IMR-90 (cell line): ENCODE results near the gene BDNF. TPM values are rescaled to one million over a fixed set of nuclear protein-coding genes. Genes with fewer than 3 reads are reported as not detected.
A peak's percentile ranks its signal among the peaks of the same experiment; 100 is the strongest.

Experiments used
- ATAC-seq: fragments of 200-7000 bp; cut with Tn5 transposase; 2 replicates; pipeline ENCODE4 v1.9.1; 2020; ENCODE audit warnings: low read depth, mild to moderate bottlenecking, moderate library complexity
- BruUV-seq: library from RNA; stranded (reverse); fragments of 400-500 nt; replicated peaks from 2 replicates; lab custom pipeline; 2021; lab: Mats Ljungman, UMichigan
- CTCF ChIA-PET: fragments of 300-600 bp; formaldehyde crosslinking; extraction: SDS; loops from one replicate; lab custom pipeline; 2021; ENCODE audit warnings: antibody characterized with exemption; lab: Yijun Ruan, JAX
- POLR2A ChIA-PET: fragments of 300-600 bp; sonication (Branson Sonifier 250); formaldehyde crosslinking; loops from one replicate; lab custom pipeline; 2022; ENCODE audit warnings: antibody characterized with exemption; ENCODE audit not compliant: unreplicated experiment; lab: Charles Lee
- DNase-seq: peaks from one replicate; pipeline ENCODE4 v3.0.0; 2013
- H2AFZ ChIP-seq: replicated peaks from 2 replicates; pipeline ENCODE3; 2013; ENCODE audit warnings: low read length, mild to moderate bottlenecking; ENCODE audit not compliant: poor library complexity
- H2AK5ac ChIP-seq: 2 replicates; pipeline ENCODE4 v1.6.1; 2013; ENCODE audit warnings: low read depth, low read length, inconsistent platforms
- H2AK9ac ChIP-seq: replicated peaks from 2 replicates; pipeline ENCODE3; 2013; ENCODE audit warnings: mild to moderate bottlenecking, low read depth, low read length, moderate library complexity; ENCODE audit not compliant: poor library complexity
- H2BK120ac ChIP-seq: 2 replicates; pipeline ENCODE4 v1.6.1; 2013; ENCODE audit warnings: low read depth, low read length, inconsistent platforms
- H2BK15ac ChIP-seq: 3 replicates; pipeline ENCODE4 v1.6.1; 2013; ENCODE audit warnings: low read depth, low read length, inconsistent platforms
- H2BK20ac ChIP-seq: 2 replicates; pipeline ENCODE4 v1.6.1; 2013; ENCODE audit warnings: low read depth, mild to moderate bottlenecking, inconsistent platforms, low read length, moderate library complexity
- H2BK5ac ChIP-seq: 2 replicates; pipeline ENCODE4 v1.6.1; 2013; ENCODE audit warnings: mild to moderate bottlenecking, low read depth, low read length, inconsistent platforms; ENCODE audit not compliant: poor library complexity, severe bottlenecking
- H3K14ac ChIP-seq: replicated peaks from 2 replicates; pipeline ENCODE4 v1.6.1; 2013; ENCODE audit warnings: low read depth, low read length, inconsistent platforms
- H3K18ac ChIP-seq: 2 replicates; pipeline ENCODE4 v1.6.1; 2013; ENCODE audit warnings: low read depth, low read length, control low read depth
- H3K23ac ChIP-seq: 2 replicates; pipeline ENCODE4 v1.6.1; 2013; ENCODE audit warnings: low read depth, low read length, inconsistent platforms
- H3K27ac ChIP-seq: 2 replicates; pipeline ENCODE4 v1.5.1; 2013; ENCODE audit warnings: mild to moderate bottlenecking, control low read depth, low read length; ENCODE audit not compliant: insufficient read depth
- H3K27me3 ChIP-seq: 2 replicates; pipeline ENCODE4 v1.6.1; 2013; ENCODE audit warnings: low read length; ENCODE audit not compliant: control insufficient read depth, insufficient read depth
- H3K36me3 ChIP-seq: 2 replicates; pipeline ENCODE4 v1.6.1; 2013; ENCODE audit warnings: low read length, mixed read lengths; ENCODE audit not compliant: control insufficient read depth, insufficient read depth
- H3K4ac ChIP-seq: 2 replicates; pipeline ENCODE4 v1.6.1; 2013; ENCODE audit warnings: low read depth, low read length, inconsistent platforms
- H3K4me1 ChIP-seq: 2 replicates; pipeline ENCODE4 v1.6.1; 2013; ENCODE audit warnings: low read length, mixed read lengths; ENCODE audit not compliant: control insufficient read depth, insufficient read depth
- H3K4me2 ChIP-seq: 2 replicates; pipeline ENCODE4 v1.6.1; 2013; ENCODE audit warnings: low read depth, mild to moderate bottlenecking, control low read depth, low read length, moderate library complexity
- H3K4me3 ChIP-seq: 2 replicates; pipeline ENCODE4 v1.5.1; 2013; ENCODE audit warnings: low read depth, mild to moderate bottlenecking, control low read depth, low read length, moderate library complexity; ENCODE audit not compliant: insufficient read depth
- H3K56ac ChIP-seq: 2 replicates; pipeline ENCODE4 v1.6.1; 2013; ENCODE audit warnings: low read length, inconsistent platforms; ENCODE audit not compliant: insufficient read depth; ENCODE audit errors: extremely low read depth
- H3K79me1 ChIP-seq, 2 experiments: 2 replicates each; pipeline ENCODE4 v1.6.1; 2013; ENCODE audit warnings: low read length in 2 of 2, inconsistent platforms in 1 of 2, low read depth in 1 of 2
- H3K9ac ChIP-seq: 2 replicates; pipeline ENCODE4 v1.6.1; 2013; ENCODE audit warnings: low read depth, low read length, control low read depth
- H3K9me1 ChIP-seq: 2 replicates; pipeline ENCODE4 v1.6.1; 2013; ENCODE audit warnings: low read length, inconsistent platforms; ENCODE audit not compliant: insufficient read depth
- H3K9me3 ChIP-seq: 2 replicates; pipeline ENCODE4 v1.6.1; 2013; ENCODE audit warnings: low read length; ENCODE audit not compliant: control insufficient read depth, insufficient read depth
- H4K20me1 ChIP-seq: 2 replicates; pipeline ENCODE4 v1.6.1; 2013; ENCODE audit warnings: low read length, inconsistent platforms; ENCODE audit not compliant: insufficient read depth
- H4K5ac ChIP-seq: 2 replicates; pipeline ENCODE4 v1.6.1; 2013; ENCODE audit warnings: mild to moderate bottlenecking, low read depth, low read length, control low read depth
- H4K8ac ChIP-seq, 2 experiments: 2 replicates each; pipeline ENCODE4 v1.6.1; 2013; ENCODE audit warnings: low read depth in 2 of 2, low read length in 2 of 2, control low read depth in 1 of 2, inconsistent platforms in 1 of 2
- H4K91ac ChIP-seq: 2 replicates; pipeline ENCODE4 v1.6.1; 2013; ENCODE audit warnings: low read depth, low read length, inconsistent platforms; ENCODE audit not compliant: insufficient read depth
- MAFK ChIP-seq: IDR thresholded peaks from 2 replicates; pipeline ENCODE4 v1.6.1; 2012; ENCODE audit warnings: low read depth, low read length, improper control_type of control experiment
- POLR2A ChIP-seq: IDR thresholded peaks from 2 replicates; pipeline ENCODE4 v1.6.1; 2012; ENCODE audit warnings: mild to moderate bottlenecking, low read depth, low read length
- WGBS, 2 experiments: methylation state at CpG; one replicate each; pipeline versions ENCODE4 v1.1.5 to v1.1.7; 2013; ENCODE audit warnings: missing lambda C conversion rate in 2 of 2; ENCODE audit not compliant: insufficient read length in 1 of 2; ENCODE audit errors: extremely low coverage in 2 of 2; 5-methylcytosine and 5-hydroxymethylcytosine counted together
- dilution Hi-C: fragments of 300-500 bp; cut with HindIII; formaldehyde crosslinking; loops from one replicate; pipeline ENCODE4 v1.14.3; 2018; ENCODE audit warnings: low sequenced_read_pairs; ENCODE audit not compliant: unreplicated experiment
- in situ Hi-C: fragments of 300-500 bp; cut with MboI; formaldehyde crosslinking; loops from 3 replicates; pipeline ENCODE4 v1.14.3; 2019; ENCODE audit warnings: low sequenced_read_pairs, inconsistent platforms, mixed read lengths
- intact Hi-C: fragments of 100-400 bp; cut with micrococcal nuclease; formaldehyde crosslinking; loops from 2 replicates; pipeline ENCODE4 v1.10.0; 2022
- polyA plus RNA-seq, 3 experiments: library from polyadenylated mRNA; depleted of rRNA; stranded (reverse); fragments of >200 nt; gene quantifications; 2 replicates each; pipeline ENCODE4 v1.2.3, GENCODE V29; 2012; ENCODE audit warnings: low replicate concordance in 1 of 3
- total RNA-seq: library from RNA; depleted of rRNA; stranded (reverse); fragments of >200 nt; gene quantifications from 2 replicates; pipeline ENCODE4 v1.2.3, GENCODE V29; 2012

BDNF gene
- total and polyA plus RNA-seq, 2 of the 4 experiments (the other 2 are of a cell fraction) = 94.8 to 152 TPM

DNA sequence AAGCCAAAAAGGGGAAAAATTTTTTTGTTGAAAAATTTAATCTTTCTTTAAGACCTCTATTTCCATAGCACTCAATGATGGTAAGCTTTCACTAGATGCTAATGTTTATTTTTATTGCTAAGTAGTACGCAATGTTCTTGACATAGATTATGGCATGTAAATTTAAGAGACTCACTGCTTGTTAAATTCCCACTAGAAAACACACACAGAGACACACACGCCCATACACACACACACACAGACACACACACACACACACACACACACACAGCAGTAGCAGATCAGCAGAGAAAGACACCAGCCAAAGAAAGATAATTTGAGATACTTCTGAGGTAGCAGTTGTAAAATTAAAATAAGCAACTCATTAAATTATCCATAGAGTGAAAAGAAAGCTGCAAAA lies 16.0 kb upstream of the BDNF start:
- Histone ChIP-seq H3K14ac (no peak overlapping the region), H3K9me1 (peaks cover 2% of the 10 kb centered on the region), H3K56ac (no peak overlapping the region), H3K23ac (no peak overlapping the region), H3K27me3 (no peaks in the 10 kb centered on the region), H2AK5ac (peak overlapping the region; percentile 45; the same call in 1 of the 2 replicates), H3K9me3 (no peaks in the 10 kb centered on the region), H2BK120ac (peak overlapping the region; percentile 52; the same call in 1 of the 2 replicates), H4K20me1 (no peaks in the 10 kb centered on the region), H3K4me3 (no peak overlapping the region), H4K8ac (no peak overlapping the region), H2BK20ac (no peak overlapping the region; the same call in 1 of the 2 replicates), H3K27ac (peak overlapping the region; percentile 38; the same call in 1 of the 2 replicates), H2AK9ac (no peak overlapping the region), H3K4me1 (peaks cover 3% of the 10 kb centered on the region), H3K9ac (peak overlapping the region; percentile 31; the same call in 1 of the 2 replicates), H3K36me3 (no peaks in the 10 kb centered on the region), H3K4me2 (no peak overlapping the region), H2AFZ (no peak overlapping the region), H3K4ac (peak overlapping the region; percentile 30), H2BK15ac (no peak overlapping the region), H2BK5ac (peak overlapping the region; percentile 65), H3K79me1 (peaks cover 8 to 16% of the 10 kb centered on the region in 2 experiments; a peak in 3 of 4 replicates), H4K5ac (no peak overlapping the region), H4K91ac (peak overlapping the region; percentile 33; the same call in 1 of the 2 replicates), H3K18ac (peak overlapping the region; percentile 47; the same call in 1 of the 2 replicates)
- CTCF ChIA-PET = interaction anchor here (0.9 to 2.3 kb wide), 8 partner anchors 10 to 1304 kb away, joined by 3 to 8 read pairs (median 3); no protein-coding TSS in a partner anchor
- dilution Hi-C loops = no loop called here
- intact Hi-C loops = loop anchor here (5.0 to 10.0 kb wide), 6 partner anchors 511 to 1616 kb away; no protein-coding TSS in a partner anchor
- ATAC-seq (no peak), DNase-seq (no peak)
- POLR2A ChIA-PET = no interaction called here
- BruUV-seq = no TSS peak
- TF ChIP-seq MAFK (no peak), POLR2A (no peak)
- in situ Hi-C loops = loop anchor here (10.0 to 25.0 kb wide), 4 partner anchors 219 to 1446 kb away; no protein-coding TSS in a partner anchor
- no CpG with 5 or more reads among the region's 2 CpGs for WGBS, 2 experiments
